Progenitor cell of endocrine pancreas (in vitro differentiated cells): ENCODE measurements around the gene REG1B. TPM values are rescaled to one million over a fixed set of nuclear protein-coding genes. Genes with fewer than 3 reads are reported as not detected.

Experiments used
- DNase-seq: peaks from one replicate; pipeline ENCODE4 v3.0.0; 2021; ENCODE audit warnings: low spot score; ENCODE audit not compliant: unreplicated experiment
- H3K27ac Mint-ChIP-seq: 2 replicates; pipeline ENCODE4 v1.8.0; 2021; ENCODE audit warnings: mild to moderate bottlenecking, moderate library complexity, mixed read lengths
- H3K27me3 Mint-ChIP-seq: 2 replicates; pipeline ENCODE4 v1.8.0; 2021; ENCODE audit warnings: mixed read lengths
- H3K36me3 Mint-ChIP-seq: 2 replicates; pipeline ENCODE4 v1.8.0; 2022; ENCODE audit warnings: mixed read lengths; ENCODE audit not compliant: insufficient read depth
- H3K4me1 Mint-ChIP-seq: 2 replicates; pipeline ENCODE4 v1.8.0; 2021; ENCODE audit warnings: low read depth, mixed read lengths
- H3K4me3 Mint-ChIP-seq: 2 replicates; pipeline ENCODE4 v1.8.0; 2021; ENCODE audit warnings: low read depth, mild to moderate bottlenecking, moderate library complexity, mixed read lengths
- H3K9me3 Mint-ChIP-seq: 2 replicates; pipeline ENCODE4 v1.8.0; 2021; ENCODE audit warnings: low read depth, mixed read lengths
- CTCF ChIP-seq: fragments of 200-600 bp; sonication (generic); IDR thresholded peaks from one replicate; pipeline ENCODE4 v1.5.0; 2021; ENCODE audit warnings: antibody characterized with exemption, mild to moderate bottlenecking; ENCODE audit not compliant: unreplicated experiment
- total RNA-seq: library from RNA; stranded (reverse); gene quantifications from 2 replicates; pipeline ENCODE4 v1.2.1, GENCODE V29; 2021

Gene REG1B
- total RNA-seq, 1 donor from 2014 or later: not detected

- Mint-ChIP-seq H3K4me3 (no peak overlapping the region), H3K36me3 (no peaks in the 10 kb centered on the region), H3K4me1 (peaks cover 9% of the 10 kb centered on the region), H3K9me3 (peaks cover 6% of the 10 kb centered on the region), H3K27ac (no peak overlapping the region), H3K27me3 (no peaks in the 10 kb centered on the region)
- TF ChIP-seq CTCF: no peak
- DNase-seq: no peak
Observed at GRCh38 chr2:79100285-79100684, 12.5 kb upstream of the REG1B start.

- H3K9me3 Mint-ChIP-seq: peaks cover 6% of the 10 kb centered on the region
Observed at GRCh38 chr2:79099140-79099686, 11.4 kb upstream of the REG1B start.

GRCh38 chr2:79097843-79098242 lies 10.1 kb upstream of the REG1B start:
- TF ChIP-seq CTCF: no peak
- DNase-seq: no peak
- no peaks in the 10 kb centered on the region for H3K27me3 Mint-ChIP-seq
- H3K4me1 Mint-ChIP-seq: no peaks in the 10 kb centered on the region
- no peaks in the 10 kb centered on the region for H3K36me3 Mint-ChIP-seq
- no peak overlapping the region for H3K27ac Mint-ChIP-seq
- peaks cover 6% of the 10 kb centered on the region for H3K9me3 Mint-ChIP-seq
- H3K4me3 Mint-ChIP-seq: no peak overlapping the region

More at GRCh38 chr2:79099140-79099686, 11.4 kb upstream of the REG1B start:
- TF ChIP-seq CTCF: no peak
- no peak for DNase-seq
- H3K4me1 Mint-ChIP-seq: peaks cover 7% of the 10 kb centered on the region
- H3K36me3 Mint-ChIP-seq: no peaks in the 10 kb centered on the region
- no peak overlapping the region for H3K4me3 Mint-ChIP-seq
- H3K27ac Mint-ChIP-seq: no peak overlapping the region
- H3K27me3 Mint-ChIP-seq: no peaks in the 10 kb centered on the region

- Mint-ChIP-seq H3K27me3 (peaks cover 3% of the 10 kb centered on the region), H3K36me3 (no peaks in the 10 kb centered on the region), H3K4me1 (no peaks in the 10 kb centered on the region), H3K4me3 (no peak overlapping the region), H3K27ac (no peak overlapping the region), H3K9me3 (peaks cover 4% of the 10 kb centered on the region)
- TF ChIP-seq CTCF: no peak
- no peak for DNase-seq
Observed at GRCh38 chr2:79090693-79091092, 2.9 kb upstream of the REG1B start.

- Mint-ChIP-seq H3K27me3 (peaks cover 10% of the 10 kb centered on the region), H3K27ac (no peak overlapping the region), H3K4me1 (no peaks in the 10 kb centered on the region), H3K36me3 (no peaks in the 10 kb centered on the region), H3K4me3 (no peak overlapping the region), H3K9me3 (peaks cover 8% of the 10 kb centered on the region)
- no peak for DNase-seq
- no peak for TF ChIP-seq CTCF
Observed at GRCh38 chr2:79086255-79086654, 1.5 kb downstream of the REG1B start.
